T-helper 1 cell (primary cell): ENCODE data around the gene ZNF570.
A peak's percentile ranks its signal among the peaks of the same experiment; 100 is the strongest.

Experiments
- DNase-seq, 5 donors: peaks; one replicate each; pipeline ENCODE4 v3.0.0-alpha.2; 2012 to 2020
- total RNA-seq, 4 donors: gene quantifications; one replicate each; lab custom pipeline; 2026; lab: John Stamatoyannopoulos, UW

Gene ZNF570
- 21.6 to 28.2 (median 23.5) reads per million in 4 donors for total RNA-seq

- DNase-seq: peak; percentile 71 to 89 (median 82)
These were observed at the start of gene ZNF570 for GRCh38 chr19:37468961-37469777. Gene ZNF570, plus strand, starts transcription at chr19:37469356. Its CDS starts 999 bp downstream, at chr19:37470355.

- no peak for DNase-seq
These were observed 16.5 kb upstream of the ZNF570 start for GRCh38 chr19:37452500-37453245.

GRCh38 chr19:37466277-37466797, 2.8 kb upstream of the ZNF570 start:
- DNase-seq: no peak

- DNase-seq: peak; percentile 72 to 94 (median 82)
These were observed 2.2 kb upstream of the ZNF570 start, which contains the start of gene ZNF569 for GRCh38 chr19:37466798-37467607. Gene ZNF569, minus strand, starts transcription at chr19:37467444. Its CDS starts 22,523 bp downstream, at chr19:37444921.

GRCh38 chr19:37467608-37468090, 1.5 kb upstream of the ZNF570 start:
- DNase-seq: no peak

- DNase-seq: no peak
These were observed 1.1 kb downstream of the ZNF570 start for GRCh38 chr19:37470216-37470615.

GRCh38 chr19:37472165-37472564, 3.0 kb downstream of the ZNF570 start:
- DNase-seq: no peak

GRCh38 chr19:37484406-37485168, 15.4 kb downstream of the ZNF570 start:
- no peak for DNase-seq

- DNase-seq: no peak
These were observed 23.1 kb downstream of the ZNF570 start for GRCh38 chr19:37492213-37492612.

- DNase-seq: no peak
These were observed 36.8 kb downstream of the ZNF570 start for GRCh38 chr19:37505958-37506386.

GRCh38 chr19:37506387-37507166, 37.4 kb downstream of the ZNF570 start, which contains the start of gene ZNF793:
Gene ZNF793, plus strand, starts transcription at chr19:37506939. Its CDS starts 16,501 bp downstream, at chr19:37523440.
- DNase-seq: peak; percentile 58 to 79 (median 74)

- no peak for DNase-seq
These were observed 38.0 kb downstream of the ZNF570 start for GRCh38 chr19:37507167-37507464.

GRCh38 chr19:37511186-37511585, 42.0 kb downstream of the ZNF570 start:
- no peak for DNase-seq

- DNase-seq: no peak
These were observed 42.7 kb downstream of the ZNF570 start for GRCh38 chr19:37511821-37512220.

GRCh38 chr19:37513397-37513796, 44.2 kb downstream of the ZNF570 start:
- DNase-seq: no peak

- no peak for DNase-seq
These were observed 50.7 kb downstream of the ZNF570 start for GRCh38 chr19:37519890-37520289.

- DNase-seq: no peak
These were observed 68.3 kb downstream of the ZNF570 start for GRCh38 chr19:37537391-37537947.
